Motor neuron (in vitro differentiated cells): Measurements from ENCODE around the gene MAT2B. TPM values are rescaled to one million over a fixed set of nuclear protein-coding genes. Genes with fewer than 3 reads are reported as not detected.

Source experiments
- ATAC-seq, 8 experiments: fragments of 200-7000 bp; cut with Tn5 transposase; replicated peaks in 6 of 8; 2 replicates each; pipeline ENCODE4 v1.8.0; 2021; ENCODE audit warnings: mild to moderate bottlenecking in 8 of 8, moderate library complexity in 8 of 8
- H3K27ac ChIP-seq, 2 donors: fragments of 250-450 bp; sonication (Bioruptor Pico); 2 replicates each; pipeline ENCODE4 v1.9.0; 2021; ENCODE audit warnings: antibody characterized with exemption in 2 of 2, mild to moderate bottlenecking in 2 of 2, moderate library complexity in 1 of 2
- H3K4me1 ChIP-seq, 2 donors: fragments of 250-450 bp; sonication (Bioruptor Pico); replicated peaks in 1 of 2; 2 replicates each; pipeline ENCODE4 v1.6.1; 2021; ENCODE audit warnings: antibody characterized with exemption in 2 of 2, mild to moderate bottlenecking in 2 of 2, moderate library complexity in 1 of 2
- H3K4me3 ChIP-seq, 5 donors: fragments of 250-450 bp; sonication (Bioruptor Pico); 2 replicates each; pipeline ENCODE4 v1.9.0; 2021; ENCODE audit warnings: antibody characterized with exemption in 5 of 5, mild to moderate bottlenecking in 5 of 5, moderate library complexity in 4 of 5
- WGBS, 10 experiments: fragments of 450-650 bp; shearing (Covaris generic); methylation state at CpG; one replicate each; pipeline ENCODE4 v1.0.0; 2022; 5-methylcytosine and 5-hydroxymethylcytosine counted together
- in situ Hi-C, 9 experiments: fragments of 400-800 bp; cut with MboI; loops; one replicate each; pipeline ENCODE4 v1.15.0; 2021; ENCODE audit warnings: low sequenced_read_pairs in 9 of 9, low pct_unique_long_range_greater_than_20kb in 2 of 9; ENCODE audit not compliant: unreplicated experiment in 9 of 9
- total RNA-seq, 8 experiments: library from RNA; unstranded; fragments of 300-600 nt; gene quantifications; 2 replicates each; pipeline versions ENCODE4 v1.2.3 to v1.2.4, GENCODE V29; 2022

Gene MAT2B
- total RNA-seq, 8 experiments from 2014 or later: 30.2 to 90.3 (median 46.4) TPM

- Histone ChIP-seq H3K4me3 (no peak overlapping the region), H3K4me1 (no peaks in the 10 kb centered on the region), H3K27ac (no peak overlapping the region)
- 11 to 100% (median 89%) methylated on average over 1 to 2 of the region's 2 CpGs for WGBS, 10 experiments
- peak in 3 of 8 experiments; percentile 26 to 90 (median 81) for ATAC-seq
- in situ Hi-C loops: no loop called here
These were observed 27.1 kb upstream of the MAT2B start for GRCh38 chr5:163478126-163478981.

- 67 to 100% (median 95%) methylated on average over 1 of the region's 1 CpG; no CpG with 5 or more reads in 4 of the 10 experiments for WGBS, 10 experiments
- no peak overlapping the region for H3K27ac ChIP-seq
- no peak overlapping the region for H3K4me3 ChIP-seq
- in situ Hi-C loops: no loop called here
- peak in 2 of 8 experiments; percentile 18 to 34 for ATAC-seq
- H3K4me1 ChIP-seq: no peaks in the 10 kb centered on the region
These were observed 26.5 kb upstream of the MAT2B start for GRCh38 chr5:163478982-163479271.

GRCh38 chr5:163489055-163489744, 16.2 kb upstream of the MAT2B start:
- in situ Hi-C loops: no loop called here
- H3K4me1 ChIP-seq: no peaks in the 10 kb centered on the region
- no peak overlapping the region for H3K4me3 ChIP-seq
- peak in 2 of 8 experiments; percentile 23 to 70 for ATAC-seq
- 56 to 100% (median 90%) methylated on average over 2 of the region's 6 CpGs; no CpG with 5 or more reads in 5 of the 10 experiments for WGBS, 10 experiments
- H3K27ac ChIP-seq: no peak overlapping the region

- Histone ChIP-seq H3K4me1 (no peaks in the 10 kb centered on the region), H3K4me3 (no peak overlapping the region), H3K27ac (no peak overlapping the region)
- 75 to 100% (median 98%) methylated on average over 1 to 3 of the region's 3 CpGs; no CpG with 5 or more reads in 2 of the 10 experiments for WGBS, 10 experiments
- in situ Hi-C loops: no loop called here
- ATAC-seq: no peak
These were observed 15.7 kb upstream of the MAT2B start for GRCh38 chr5:163489745-163490075.

GRCh38 chr5:163496286-163496685, 9.1 kb upstream of the MAT2B start:
- WGBS, 10 experiments: 50 to 100% (median 76%) methylated on average over 1 of the region's 1 CpG; no CpG with 5 or more reads in 4 of the 10 experiments
- Histone ChIP-seq H3K4me1 (no peaks in the 10 kb centered on the region), H3K4me3 (no peak overlapping the region), H3K27ac (no peak overlapping the region)
- in situ Hi-C loops: no loop called here
- peak in 3 of 8 experiments; percentile 29 to 100 (median 99) for ATAC-seq

- ATAC-seq: no peak
- in situ Hi-C loops: no loop called here
- WGBS, 10 experiments: 40 to 100% (median 89%) methylated on average over 1 to 3 of the region's 3 CpGs; no CpG with 5 or more reads in 2 of the 10 experiments
These were observed 8.1 kb upstream of the MAT2B start for GRCh38 chr5:163497315-163497714.

GRCh38 chr5:163498886-163499285, 6.5 kb upstream of the MAT2B start:
- no peak for ATAC-seq
- Histone ChIP-seq H3K4me1 (peaks cover 4 to 6% of the 10 kb centered on the region in 2 donors), H3K27ac (no peak overlapping the region), H3K4me3 (no peak overlapping the region)
- in situ Hi-C loops: no loop called here
- WGBS, 10 experiments: 91 to 100% (median 100%) methylated on average over 1 of the region's 1 CpG; no CpG with 5 or more reads in 1 of the 10 experiments

More at GRCh38 chr5:163497315-163497714, 8.1 kb upstream of the MAT2B start:
- peaks cover 0 to under 1% of the 10 kb centered on the region in 2 donors for H3K4me1 ChIP-seq
- H3K4me3 ChIP-seq: no peak overlapping the region
- no peak overlapping the region for H3K27ac ChIP-seq

- ATAC-seq: no peak
- H3K4me3 ChIP-seq: peak overlapping the region in 4 of 5 donors; percentile 71 to 91 (median 84)
- 40 to 88% (median 76%) methylated on average over 2 to 8 of the region's 8 CpGs; no CpG with 5 or more reads in 2 of the 10 experiments for WGBS, 10 experiments
- H3K27ac ChIP-seq: no peak overlapping the region
- in situ Hi-C loops: no loop called here
- H3K4me1 ChIP-seq: peaks cover 4 to 15% of the 10 kb centered on the region in 2 donors
These were observed 2.9 kb upstream of the MAT2B start for GRCh38 chr5:163502521-163502920.

- in situ Hi-C loops: no loop called here
- Histone ChIP-seq H3K4me3 (peak overlapping the region; percentile 71 to 91 (median 89)), H3K27ac (peak overlapping the region; percentile 48 to 96), H3K4me1 (peaks cover 4 to 15% of the 10 kb centered on the region in 2 donors)
- ATAC-seq: peak; percentile 6 to 55 (median 22)
- WGBS, 10 experiments: 0 to 5% (median 0%) methylated on average over 3 to 16 of the region's 17 CpGs
These were observed 2.0 kb upstream of the MAT2B start for GRCh38 chr5:163503106-163504078.

GRCh38 chr5:163504079-163504931, 1.1 kb upstream of the MAT2B start:
- peak overlapping the region; percentile 48 to 96 for H3K27ac ChIP-seq
- ATAC-seq: peak in 2 of 8 experiments; percentile 0
- in situ Hi-C loops: no loop called here
- peaks cover 4 to 15% of the 10 kb centered on the region in 2 donors for H3K4me1 ChIP-seq
- H3K4me3 ChIP-seq: peak overlapping the region; percentile 71 to 91 (median 89)
- WGBS, 10 experiments: 0 to 10% (median 1%) methylated on average over 4 to 23 of the region's 27 CpGs

GRCh38 chr5:163505049-163505367, 411 bp upstream of the MAT2B start:
- Histone ChIP-seq H3K4me1 (peaks cover 4 to 15% of the 10 kb centered on the region in 2 donors), H3K4me3 (peak overlapping the region; percentile 71 to 91 (median 89)), H3K27ac (peak overlapping the region; percentile 48 to 96)
- in situ Hi-C loops: no loop called here
- ATAC-seq: peak; percentile 2 to 9 (median 4)
- 0 to 2% (median 0%) methylated on average over 2 to 6 of the region's 7 CpGs; no CpG with 5 or more reads in 1 of the 10 experiments for WGBS, 10 experiments

- H3K27ac ChIP-seq: peak overlapping the region in 1 of 2 donors; percentile 96
- H3K4me1 ChIP-seq: peaks cover 4 to 15% of the 10 kb centered on the region in 2 donors
- WGBS, 10 experiments: 0 to 20% (median 0%) methylated on average over 1 to 9 of the region's 9 CpGs
- ATAC-seq: peak in 2 of 8 experiments; percentile 1
- in situ Hi-C loops: no loop called here
- H3K4me3 ChIP-seq: peak overlapping the region; percentile 71 to 91 (median 89)
These were observed 657 bp downstream of the MAT2B start for GRCh38 chr5:163506095-163506457.
